IPS-20b (cell line): ENCODE measurements around the gene CISD1.
A peak's percentile ranks its signal among the peaks of the same experiment; 100 is the strongest.
"Not testable (repeated sequence)": the region's sequence is repeated elsewhere in the genome, so short reads cannot be mapped to it uniquely, and the experiment has no call there.

Experiments used
- H3K27ac ChIP-seq: one replicate; pipeline ENCODE4 v1.5.1; 2013; ENCODE audit warnings: low read length
- H3K27me3 ChIP-seq: 2 replicates; pipeline ENCODE4 v1.6.1; 2013; ENCODE audit warnings: mild to moderate bottlenecking, low read length, inconsistent platforms; ENCODE audit not compliant: insufficient read depth
- H3K36me3 ChIP-seq: 2 replicates; pipeline ENCODE4 v1.6.1; 2013; ENCODE audit warnings: low read depth, mild to moderate bottlenecking, inconsistent platforms, low read length, moderate library complexity; ENCODE audit not compliant: insufficient read depth
- H3K4me1 ChIP-seq: 2 replicates; pipeline ENCODE4 v1.6.1; 2013; ENCODE audit warnings: mild to moderate bottlenecking, control low read depth, inconsistent platforms, low read length, moderate library complexity; ENCODE audit not compliant: insufficient read depth
- H3K4me3 ChIP-seq: 2 replicates; pipeline ENCODE4 v1.5.1; 2013; ENCODE audit warnings: mild to moderate bottlenecking, low read length, inconsistent platforms
- H3K9ac ChIP-seq: 2 replicates; pipeline ENCODE4 v1.6.1; 2013; ENCODE audit warnings: low read depth, mild to moderate bottlenecking, inconsistent platforms, low read length, moderate library complexity
- H3K9me3 ChIP-seq: 2 replicates; pipeline ENCODE4 v1.6.1; 2013; ENCODE audit warnings: mild to moderate bottlenecking, low read depth, low read length, inconsistent platforms; ENCODE audit not compliant: insufficient read depth

The CISD1 gene

GRCh38 chr10:58244242-58244641 lies 24.7 kb upstream of the CISD1 start:
- H3K36me3 ChIP-seq, H3K9me3 ChIP-seq, H3K27me3 ChIP-seq, H3K9ac ChIP-seq, H3K4me3 ChIP-seq, H3K27ac ChIP-seq: not testable (repeated sequence)
- peaks cover 12% of the 10 kb centered on the region for H3K4me1 ChIP-seq

DNA sequence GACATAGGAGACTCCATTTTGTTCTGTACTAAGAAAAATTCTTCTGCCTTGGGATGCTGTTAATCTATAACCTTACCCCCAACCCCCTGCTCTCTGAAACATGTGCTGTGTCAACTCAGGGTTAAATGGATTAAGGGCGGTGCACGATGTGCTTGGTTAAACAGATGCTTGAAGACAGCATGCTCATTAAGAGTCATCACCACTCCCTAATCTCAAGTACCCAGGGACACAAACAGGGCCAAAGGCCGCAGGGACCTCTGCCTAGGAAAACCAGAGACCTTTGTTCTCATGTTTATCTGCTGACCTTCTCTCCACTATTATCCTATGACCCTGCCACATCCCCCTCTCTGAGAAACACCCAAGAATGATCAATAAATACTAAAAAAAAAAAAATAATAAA lies 24.3 kb upstream of the CISD1 start:
- H3K4me3 ChIP-seq = not testable (repeated sequence)

GRCh38 chr10:58253184-58253583 lies 15.8 kb upstream of the CISD1 start:
- Histone ChIP-seq H3K27ac (no peak overlapping the region), H3K4me3 (no peak overlapping the region), H3K36me3 (0 out of 2 replicates have a peak, but pooled peaks cover 4% of the 10 kb centered on the region), H3K27me3 (no peaks in the 10 kb centered on the region), H3K9ac (no peak overlapping the region), H3K4me1 (peaks cover 4% of the 10 kb centered on the region; the same call in 1 of the 2 replicates), H3K9me3 (peaks cover 19% of the 10 kb centered on the region)

More for the DNA sequence above, 24.3 kb upstream of the CISD1 start:
- H3K27me3 ChIP-seq, H3K9ac ChIP-seq, H3K27ac ChIP-seq, H3K36me3 ChIP-seq, H3K9me3 ChIP-seq: not testable (repeated sequence)
- peaks cover 12% of the 10 kb centered on the region for H3K4me1 ChIP-seq

DNA sequence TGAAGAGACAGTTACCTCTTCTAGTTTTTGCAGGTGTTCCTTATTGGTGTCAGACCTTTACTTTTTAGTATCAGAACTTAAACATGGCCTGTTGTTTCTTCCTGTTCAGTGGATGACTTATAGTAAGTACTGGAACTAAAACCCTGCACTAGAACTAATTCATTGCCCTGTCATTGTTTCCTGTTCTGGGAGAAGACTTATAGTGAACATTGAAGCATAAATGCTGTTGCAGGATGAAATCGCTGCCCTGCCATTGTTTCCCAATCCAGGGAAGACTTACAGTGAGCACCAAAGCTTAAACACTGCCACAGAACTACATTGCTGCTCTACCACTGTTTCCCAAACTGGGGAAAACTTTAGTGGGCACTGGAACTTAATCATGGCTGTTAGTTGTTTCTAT lies 14.3 kb upstream of the CISD1 start:
- Histone ChIP-seq H3K27me3 (no peaks in the 10 kb centered on the region), H3K36me3 (0 out of 2 replicates have a peak, but pooled peaks cover 4% of the 10 kb centered on the region)

DNA sequence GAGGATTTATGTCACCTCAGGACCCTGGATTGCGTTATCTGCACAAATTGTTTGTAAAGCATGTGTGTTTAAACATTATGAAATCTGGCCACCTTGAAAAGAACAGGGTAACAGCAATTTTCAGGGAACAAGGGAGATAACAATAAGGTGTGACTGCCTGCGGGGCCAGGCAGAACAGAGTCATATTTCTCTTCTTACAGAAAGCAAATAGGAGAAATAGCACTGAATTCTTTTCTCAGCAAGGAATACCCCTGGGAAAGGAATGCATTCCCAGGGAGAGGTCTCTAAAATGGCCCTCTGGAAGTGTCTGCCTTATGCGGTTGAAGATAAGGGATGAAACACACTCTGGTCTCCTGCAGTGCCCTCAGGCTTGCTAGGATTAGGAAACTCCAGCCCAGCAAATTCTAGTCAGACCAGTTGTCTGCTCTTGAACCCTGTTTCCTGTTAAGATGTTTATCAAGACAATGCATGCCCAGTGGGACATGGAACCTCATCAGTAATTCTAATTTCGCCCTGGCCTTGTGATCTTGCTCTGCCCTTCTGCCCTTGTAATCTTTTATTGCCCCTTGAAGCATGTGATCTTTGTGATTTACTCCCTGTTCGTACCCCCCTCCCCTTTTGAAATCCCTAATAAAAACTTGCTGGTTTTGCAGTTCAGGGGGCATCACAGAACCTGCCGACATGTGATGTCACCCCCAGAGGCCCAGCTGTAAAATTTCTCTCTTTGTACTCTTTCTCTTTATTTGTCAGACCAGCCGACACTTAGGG lies 12.8 kb upstream of the CISD1 start:
- H3K27me3 ChIP-seq, H3K9ac ChIP-seq, H3K27ac ChIP-seq, H3K4me1 ChIP-seq, H3K36me3 ChIP-seq, H3K4me3 ChIP-seq: not testable (repeated sequence)
- H3K9me3 ChIP-seq = peaks cover 19% of the 10 kb centered on the region

More for the DNA sequence above, 14.3 kb upstream of the CISD1 start:
- Histone ChIP-seq H3K4me3 (no peak overlapping the region), H3K4me1 (peaks cover 4% of the 10 kb centered on the region; the same call in 1 of the 2 replicates), H3K27ac (no peak overlapping the region), H3K9ac (no peak overlapping the region), H3K9me3 (peaks cover 19% of the 10 kb centered on the region)

- Histone ChIP-seq H3K27me3 (no peaks in the 10 kb centered on the region), H3K27ac (no peak overlapping the region), H3K4me1 (no peaks in the 10 kb centered on the region), H3K4me3 (no peak overlapping the region), H3K9ac (no peak overlapping the region), H3K36me3 (0 out of 2 replicates have a peak, but pooled peaks cover 4% of the 10 kb centered on the region), H3K9me3 (peaks cover 9% of the 10 kb centered on the region)
Observed at GRCh38 chr10:58258977-58259692, 9.8 kb upstream of the CISD1 start.

- no peak overlapping the region for H3K4me3 ChIP-seq
- no peak overlapping the region for H3K9ac ChIP-seq
- H3K36me3 ChIP-seq = 0 out of 2 replicates have a peak, but pooled peaks cover under 1% of the 10 kb centered on the region
- no peak overlapping the region for H3K27ac ChIP-seq
- H3K27me3 ChIP-seq = no peaks in the 10 kb centered on the region; the same call in 1 of the 2 replicates
- peaks cover 9% of the 10 kb centered on the region for H3K4me1 ChIP-seq
- peaks cover 8% of the 10 kb centered on the region for H3K9me3 ChIP-seq
Observed at GRCh38 chr10:58260334-58260733, 8.6 kb upstream of the CISD1 start.

DNA sequence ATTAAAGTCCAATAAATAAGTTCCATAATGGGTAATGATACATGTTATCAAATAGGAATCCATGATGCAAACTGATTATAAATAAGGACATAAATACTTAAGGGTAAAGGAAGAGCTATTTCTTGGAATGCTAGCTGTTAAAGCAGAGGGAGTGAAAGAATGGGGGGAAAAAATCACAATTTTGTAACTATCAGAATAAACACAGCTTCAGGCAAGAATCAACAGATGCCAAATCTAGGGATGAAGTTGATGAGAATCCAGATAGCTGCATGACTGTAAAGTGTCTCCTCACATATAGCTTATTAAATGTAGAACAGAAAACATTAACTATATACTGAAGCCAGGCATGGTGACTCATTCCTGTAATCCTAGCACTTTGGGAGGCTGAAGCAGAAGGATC lies 6.2 kb upstream of the CISD1 start:
- peaks cover 16% of the 10 kb centered on the region for H3K27me3 ChIP-seq
- peaks cover 23% of the 10 kb centered on the region for H3K4me1 ChIP-seq
- H3K9ac ChIP-seq = no peak overlapping the region
- no peak overlapping the region for H3K4me3 ChIP-seq
- H3K27ac ChIP-seq = no peak overlapping the region
- no peaks in the 10 kb centered on the region for H3K36me3 ChIP-seq
- H3K9me3 ChIP-seq = 0 out of 2 replicates have a peak, but pooled peaks cover under 1% of the 10 kb centered on the region

DNA sequence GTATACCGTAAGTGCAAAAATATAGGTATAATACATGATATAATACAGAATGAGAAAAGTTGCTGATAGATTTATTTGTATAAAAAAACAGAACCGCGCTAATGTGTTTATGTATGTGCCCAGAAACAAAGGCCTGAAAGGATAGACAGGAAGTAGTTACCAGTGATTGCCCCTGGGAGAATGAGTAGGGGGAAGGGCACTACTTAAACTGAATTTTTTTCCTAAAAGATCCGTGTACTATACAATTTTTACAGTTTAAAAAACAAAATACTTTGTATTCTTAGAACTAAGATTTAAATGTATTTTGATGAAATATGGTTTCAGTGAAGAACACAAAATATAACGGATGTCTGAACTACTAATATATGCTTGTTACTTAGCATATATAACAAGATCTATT lies 4.2 kb upstream of the CISD1 start:
- Histone ChIP-seq H3K9ac (no peak overlapping the region), H3K9me3 (no peaks in the 10 kb centered on the region), H3K27ac (no peak overlapping the region), H3K4me1 (peaks cover 23% of the 10 kb centered on the region), H3K4me3 (peak overlapping the region; percentile 96), H3K27me3 (peaks cover 16% of the 10 kb centered on the region), H3K36me3 (no peaks in the 10 kb centered on the region)

GRCh38 chr10:58265249-58265648 lies 3.7 kb upstream of the CISD1 start:
- H3K4me3 ChIP-seq = peak overlapping the region; percentile 96
- no peak overlapping the region for H3K9ac ChIP-seq
- H3K27me3 ChIP-seq = peaks cover 16% of the 10 kb centered on the region
- no peaks in the 10 kb centered on the region for H3K9me3 ChIP-seq
- no peaks in the 10 kb centered on the region for H3K36me3 ChIP-seq
- H3K27ac ChIP-seq = no peak overlapping the region
- H3K4me1 ChIP-seq = peaks cover 26% of the 10 kb centered on the region

DNA sequence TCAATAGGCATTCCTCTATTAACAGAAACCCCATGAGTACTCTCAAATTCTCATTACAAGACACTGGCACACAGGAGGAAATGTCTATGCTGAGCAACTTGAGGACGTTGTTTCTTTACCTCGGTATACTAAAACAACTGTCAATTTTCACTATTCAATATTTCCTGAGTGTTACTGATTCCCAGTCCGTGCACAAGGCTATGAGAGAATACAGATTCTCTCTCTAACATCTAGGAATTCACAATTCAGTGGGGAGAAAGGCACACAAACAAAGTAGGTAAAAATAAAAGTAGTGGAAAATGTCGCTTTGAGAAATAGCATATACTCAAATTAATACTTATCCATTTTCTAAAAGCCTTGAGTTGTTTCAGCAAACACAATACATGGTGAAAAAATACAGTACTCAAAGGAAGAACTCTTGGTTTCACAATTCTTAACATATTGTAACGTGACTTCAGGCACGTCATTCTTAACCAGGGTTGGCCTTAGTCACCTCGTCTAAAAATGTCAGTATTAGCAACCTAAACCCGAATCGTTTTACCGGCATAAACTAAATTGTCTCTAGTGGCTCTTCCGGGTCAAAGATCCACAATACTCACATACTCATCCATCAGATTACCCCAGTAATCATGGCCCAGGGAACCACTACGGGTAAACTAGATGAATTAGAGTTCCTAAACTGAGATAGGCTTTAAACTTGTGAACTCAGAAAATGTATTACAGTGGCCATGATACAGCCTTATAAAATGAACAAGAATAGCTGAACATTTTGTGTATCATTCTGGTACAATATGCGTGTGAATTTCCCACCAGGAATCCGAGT lies 2.7 kb upstream of the CISD1 start:
- H3K36me3 ChIP-seq = no peaks in the 10 kb centered on the region
- no peaks in the 10 kb centered on the region for H3K9me3 ChIP-seq
- peak overlapping the region; percentile 96 for H3K4me3 ChIP-seq
- H3K27me3 ChIP-seq = peaks cover 16% of the 10 kb centered on the region
- peak overlapping the region; percentile 23; the same call in 1 of the 2 replicates for H3K9ac ChIP-seq
- H3K4me1 ChIP-seq = peaks cover 29% of the 10 kb centered on the region
- no peak overlapping the region for H3K27ac ChIP-seq
